Calu3 (cell line): ENCODE measurements around the gene MOCOS. TPM values are rescaled to one million over a fixed set of nuclear protein-coding genes. Genes with fewer than 3 reads are reported as not detected.

Source experiments
- BruUV-seq: library from RNA; stranded (reverse); fragments of 400-500 nt; replicated peaks from 2 replicates; lab custom pipeline; 2021; lab: Mats Ljungman, UMichigan
- CTCF ChIA-PET: fragments of 300-600 bp; sonication (Branson Sonifier 250); formaldehyde crosslinking; loops from one replicate; lab custom pipeline; 2022; ENCODE audit warnings: antibody characterized with exemption; lab: Charles Lee
- DNase-seq: peaks from one replicate; pipeline ENCODE4 v3.0.0; 2022
- H3K27ac Mint-ChIP-seq: one replicate; pipeline ENCODE4 v1.8.0; 2022; ENCODE audit warnings: mixed read lengths; ENCODE audit not compliant: unreplicated experiment
- H3K27me3 Mint-ChIP-seq: one replicate; pipeline ENCODE4 v1.8.0; 2022; ENCODE audit warnings: mixed read lengths; ENCODE audit not compliant: unreplicated experiment
- H3K36me3 Mint-ChIP-seq: one replicate; pipeline ENCODE4 v1.8.0; 2022; ENCODE audit warnings: mild to moderate bottlenecking, moderate library complexity, mixed read lengths; ENCODE audit not compliant: insufficient read depth, unreplicated experiment
- H3K4me1 Mint-ChIP-seq: one replicate; pipeline ENCODE4 v1.8.0; 2022; ENCODE audit warnings: mild to moderate bottlenecking, low read depth, mixed read lengths; ENCODE audit not compliant: unreplicated experiment
- H3K4me3 Mint-ChIP-seq: one replicate; pipeline ENCODE4 v1.8.0; 2022; ENCODE audit warnings: mild to moderate bottlenecking, low read depth, moderate library complexity, mixed read lengths; ENCODE audit not compliant: unreplicated experiment
- H3K9me3 Mint-ChIP-seq: one replicate; pipeline ENCODE4 v1.8.0; 2022; ENCODE audit warnings: low read depth, mixed read lengths; ENCODE audit not compliant: unreplicated experiment
- CTCF ChIP-seq: fragments of 200-600 bp; IDR thresholded peaks from one replicate; pipeline ENCODE4 v1.8.0; 2022; ENCODE audit warnings: antibody characterized with exemption; ENCODE audit not compliant: unreplicated experiment
- intact Hi-C: fragments of 100-400 bp; cut with micrococcal nuclease; formaldehyde crosslinking; loops from one replicate; pipeline ENCODE4 v1.10.0; 2022; ENCODE audit not compliant: unreplicated experiment
- total RNA-seq: library from RNA; stranded (reverse); gene quantifications from 2 replicates; pipeline ENCODE4 v1.2.3, GENCODE V29; 2022

Gene MOCOS
- total RNA-seq, 1 experiment from 2014 or later = 24.5 TPM

DNA sequence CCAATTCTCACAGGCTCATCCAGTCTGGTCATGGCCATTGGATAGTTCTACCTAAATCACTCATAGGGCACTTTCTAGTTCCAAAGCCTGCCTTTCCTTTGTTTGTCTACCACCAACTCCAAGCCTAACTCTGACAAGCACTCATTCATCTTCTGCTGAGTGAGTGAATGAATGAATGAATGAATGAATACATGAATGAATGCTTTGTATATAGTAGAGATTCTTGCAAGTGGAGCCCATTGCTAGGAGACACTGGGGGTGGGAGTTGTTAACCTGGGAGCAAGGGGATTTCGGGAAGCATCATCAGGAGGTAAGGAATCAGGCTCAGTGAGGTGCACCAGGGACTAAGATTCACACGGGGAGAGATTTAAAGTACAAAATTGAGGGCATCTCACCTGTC, 3.3 kb upstream of the MOCOS start:
- Mint-ChIP-seq H3K27ac (no peak overlapping the region), H3K36me3 (peaks cover 29% of the 10 kb centered on the region), H3K4me1 (peaks cover 14% of the 10 kb centered on the region), H3K4me3 (no peak overlapping the region), H3K9me3 (no peaks in the 10 kb centered on the region), H3K27me3 (no peaks in the 10 kb centered on the region)
- TF ChIP-seq CTCF = no peak
- BruUV-seq = no TSS peak
- CTCF ChIA-PET = no interaction called here
- intact Hi-C loops = no loop called here
- no peak for DNase-seq

- intact Hi-C loops = no loop called here
- no peak overlapping the region for H3K4me3 Mint-ChIP-seq
Measured at GRCh38 chr18:36185157-36185556, 2.1 kb upstream of the MOCOS start.

GRCh38 chr18:36185901-36186460, 1.3 kb upstream of the MOCOS start:
- no peak for TF ChIP-seq CTCF
- Mint-ChIP-seq H3K9me3 (no peaks in the 10 kb centered on the region), H3K27me3 (no peaks in the 10 kb centered on the region), H3K36me3 (peaks cover 43% of the 10 kb centered on the region), H3K27ac (no peak overlapping the region), H3K4me3 (peak overlapping the region; percentile 91), H3K4me1 (peaks cover 31% of the 10 kb centered on the region)
- CTCF ChIA-PET = interaction anchor here (0.7 kb wide), 1 partner anchor 896 kb away, joined by 6 read pairs; the partner anchor contains the start of gene ZSCAN30
- no peak for DNase-seq
- intact Hi-C loops = no loop called here
- no TSS peak for BruUV-seq

More at GRCh38 chr18:36185157-36185556, 2.1 kb upstream of the MOCOS start:
- H3K36me3 Mint-ChIP-seq = peaks cover 40% of the 10 kb centered on the region
- H3K9me3 Mint-ChIP-seq = no peaks in the 10 kb centered on the region
- H3K27ac Mint-ChIP-seq = no peak overlapping the region
- TF ChIP-seq CTCF = no peak
- BruUV-seq = no TSS peak
- CTCF ChIA-PET = no interaction called here
- peaks cover 26% of the 10 kb centered on the region for H3K4me1 Mint-ChIP-seq
- DNase-seq = no peak
- H3K27me3 Mint-ChIP-seq = no peaks in the 10 kb centered on the region

GRCh38 chr18:36186461-36187192, 670 bp upstream of the MOCOS start:
- Mint-ChIP-seq H3K4me3 (peak overlapping the region; percentile 91), H3K36me3 (peaks cover 46% of the 10 kb centered on the region), H3K27ac (peak overlapping the region; percentile 25), H3K27me3 (no peaks in the 10 kb centered on the region), H3K4me1 (peaks cover 35% of the 10 kb centered on the region), H3K9me3 (no peaks in the 10 kb centered on the region)
- peak; percentile 59 for DNase-seq
- TSS peak; percentile 57 for BruUV-seq
- CTCF ChIA-PET = interaction anchor here (0.7 kb wide), 2 partner anchors 9 to 896 kb away, joined by 3 to 6 read pairs; partner anchors contain the start of gene ZSCAN30
- no peak for TF ChIP-seq CTCF
- intact Hi-C loops = no loop called here
